ENCODE measurements around the gene GIGYF2. TPM values are rescaled to one million over a fixed set of nuclear protein-coding genes. Genes with fewer than 3 reads are reported as not detected.
A peak's percentile ranks its signal among the peaks of the same experiment; 100 is the strongest.

GIGYF2 gene
- total and polyA plus RNA-seq, 2 of the 13 experiments (the other 11 are each of a cell fraction or from before 2014, with no cell fraction given): 44.9 to 73.5 TPM

GRCh38 chr2:232875256-232876121 lies 178.4 kb downstream of the GIGYF2 start (continued):
- TF ChIP-seq SKIL (CRISPR knock-in tag; IDR thresholded peaks at IDR 0.05; ENCODE audit: borderline replicate concordance): no peak
- TF ChIP-seq GATA4 (IDR thresholded peaks at IDR 0.05; ENCODE audit: borderline replicate concordance, low read depth): no peak
- TF ChIP-seq ZNF432 (CRISPR knock-in tag; IDR thresholded peaks at IDR 0.05; ENCODE audit: borderline replicate concordance): no peak
- 0 out of 2 replicates have a peak, but pooled peaks have one; percentile 5 for TF ChIP-seq ZNF512 (CRISPR knock-in tag; IDR thresholded peaks at IDR 0.05)
- no peak for TF ChIP-seq ELF1 (CRISPR knock-in tag; IDR thresholded peaks at IDR 0.05)
- TF ChIP-seq SIX4 (CRISPR knock-in tag; IDR thresholded peaks at IDR 0.05): no peak
- TF ChIP-seq NFRKB (IDR thresholded peaks at IDR 0.05): no peak
- no peak for TF ChIP-seq THAP9 (CRISPR knock-in tag; IDR thresholded peaks at IDR 0.05; ENCODE audit: borderline replicate concordance)
- TF ChIP-seq MTF2 (CRISPR knock-in tag; IDR thresholded peaks at IDR 0.05; ENCODE audit: borderline replicate concordance): no peak
- no peak for TF ChIP-seq EHMT2 (IDR thresholded peaks at IDR 0.05; ENCODE audit: borderline replicate concordance, low read depth, low read length)
- no peak for TF ChIP-seq MTA1 (CRISPR knock-in tag; IDR thresholded peaks at IDR 0.05; ENCODE audit: borderline replicate concordance)
- 0 out of 2 replicates have a peak, but pooled peaks have one; percentile 35 for TF ChIP-seq ZNF543 (CRISPR knock-in tag; IDR thresholded peaks at IDR 0.05)
- peak; percentile 3; the same call in 1 of the 2 replicates for TF ChIP-seq FOXO1 (CRISPR knock-in tag; IDR thresholded peaks at IDR 0.05)
- no peak for TF ChIP-seq ATF7 (IDR thresholded peaks at IDR 0.05)
- TF ChIP-seq ATF7 (CRISPR knock-in tag; IDR thresholded peaks at IDR 0.05): no peak
- TF ChIP-seq GFI1 (CRISPR knock-in tag; IDR thresholded peaks at IDR 0.05; ENCODE audit: borderline replicate concordance): no peak
- TF ChIP-seq ZBTB39 (CRISPR knock-in tag; IDR thresholded peaks at IDR 0.05): no peak
